ENCODE results near the gene TMEM108.

DNA sequence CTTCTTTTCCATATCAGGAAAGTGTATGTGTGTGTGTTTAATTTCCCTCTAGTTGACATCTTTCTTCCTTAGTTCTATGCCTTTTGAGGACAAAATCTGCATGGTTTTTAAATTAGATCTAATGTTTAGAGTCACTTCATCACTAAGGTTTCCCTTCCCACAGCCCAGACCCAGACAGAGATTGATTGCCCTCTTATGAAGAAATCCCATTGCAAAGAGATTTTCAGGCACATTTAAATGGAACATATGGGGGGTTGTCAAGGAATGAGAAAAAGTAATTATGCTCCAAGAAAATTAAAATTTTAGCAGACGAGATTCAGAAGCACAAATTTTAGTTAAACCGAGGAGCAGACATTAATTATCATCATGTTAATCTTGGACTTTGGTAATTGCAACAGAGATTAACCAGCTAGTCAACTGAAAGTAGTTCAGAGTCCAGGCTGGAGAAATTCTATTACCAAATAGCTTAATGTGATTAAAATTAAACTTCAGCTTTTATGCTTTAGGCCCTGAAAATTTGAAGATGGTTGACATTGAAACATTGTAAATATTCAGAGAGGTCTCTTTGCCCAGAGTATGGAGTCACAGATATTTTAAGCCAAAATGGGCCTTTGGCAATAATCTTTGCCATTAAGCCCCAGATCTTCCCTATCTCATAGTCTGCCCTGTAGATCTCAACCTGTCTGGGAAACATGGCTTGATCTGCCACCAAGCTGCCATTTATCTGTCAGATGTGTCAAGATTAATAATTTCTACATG lies 143.4 kb downstream of the TMEM108 start:
- TF ChIP-seq, protein P1, sequence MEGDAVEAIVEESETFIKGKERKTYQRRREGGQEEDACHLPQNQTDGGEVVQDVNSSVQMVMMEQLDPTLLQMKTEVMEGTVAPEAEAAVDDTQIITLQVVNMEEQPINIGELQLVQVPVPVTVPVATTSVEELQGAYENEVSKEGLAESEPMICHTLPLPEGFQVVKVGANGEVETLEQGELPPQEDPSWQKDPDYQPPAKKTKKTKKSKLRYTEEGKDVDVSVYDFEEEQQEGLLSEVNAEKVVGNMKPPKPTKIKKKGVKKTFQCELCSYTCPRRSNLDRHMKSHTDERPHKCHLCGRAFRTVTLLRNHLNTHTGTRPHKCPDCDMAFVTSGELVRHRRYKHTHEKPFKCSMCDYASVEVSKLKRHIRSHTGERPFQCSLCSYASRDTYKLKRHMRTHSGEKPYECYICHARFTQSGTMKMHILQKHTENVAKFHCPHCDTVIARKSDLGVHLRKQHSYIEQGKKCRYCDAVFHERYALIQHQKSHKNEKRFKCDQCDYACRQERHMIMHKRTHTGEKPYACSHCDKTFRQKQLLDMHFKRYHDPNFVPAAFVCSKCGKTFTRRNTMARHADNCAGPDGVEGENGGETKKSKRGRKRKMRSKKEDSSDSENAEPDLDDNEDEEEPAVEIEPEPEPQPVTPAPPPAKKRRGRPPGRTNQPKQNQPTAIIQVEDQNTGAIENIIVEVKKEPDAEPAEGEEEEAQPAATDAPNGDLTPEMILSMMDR (conservative IDR thresholded peaks at IDR 0.05; ENCODE audit: low read length): no peak
- TF ChIP-seq EZH2phosphoT487 (IDR thresholded peaks at IDR 0.05; ENCODE audit: borderline replicate concordance, low read depth, low read length): no peak
